HG03097 (cell line): ENCODE data around the gene FHOD3.
"Not testable (repeated sequence)": the region's sequence is repeated elsewhere in the genome, so short reads cannot be mapped to it uniquely, and the experiment has no call there.

ENCODE experiments used
- ATAC-seq: cut with Tn5 transposase; IDR thresholded peaks from one replicate; pipeline ENCODE4 v1.9.1; 2021; ENCODE audit not compliant: unreplicated experiment, low FRiP score

Gene FHOD3

GRCh38 chr18:36440614-36441013 is 143.1 kb downstream of the FHOD3 start:
- no peak for ATAC-seq

DNA sequence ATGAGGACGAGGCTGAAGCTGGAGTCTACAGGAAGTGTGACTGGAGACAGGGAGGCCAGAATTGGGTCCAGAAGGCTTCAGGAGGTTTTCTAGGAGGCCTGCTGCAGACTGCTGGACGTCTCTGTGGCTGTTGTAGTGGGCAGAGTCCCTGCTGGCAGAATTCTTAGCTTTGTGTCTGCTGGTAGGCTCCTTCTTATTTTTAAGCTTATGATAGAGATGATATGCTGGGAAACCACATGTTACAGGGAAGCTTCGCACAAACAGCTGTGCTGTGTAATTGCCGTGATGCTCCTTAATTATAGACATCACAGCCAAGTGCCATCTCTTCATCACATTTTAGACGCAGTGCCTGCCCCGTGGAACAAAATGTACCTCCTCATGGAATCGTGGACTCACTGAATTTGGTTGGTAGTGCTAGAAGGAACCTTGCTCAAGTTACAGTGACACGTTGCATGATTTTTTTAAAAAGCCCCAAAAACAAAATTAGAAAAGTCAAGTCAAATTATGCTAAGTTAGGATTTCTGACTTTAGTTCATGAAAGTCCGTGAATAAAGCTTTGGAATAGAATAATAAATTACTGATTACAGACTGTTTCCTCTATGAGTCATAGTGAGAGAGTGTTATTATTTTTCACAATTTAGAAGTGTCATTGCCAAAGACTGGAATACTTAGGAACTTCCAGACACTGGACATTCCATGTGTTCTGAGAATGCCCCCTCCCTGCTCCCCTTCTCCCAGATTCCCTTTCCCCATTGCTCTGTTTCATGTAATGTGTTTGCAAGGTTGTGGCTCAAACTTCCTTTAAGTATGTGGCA is 144.1 kb downstream of the FHOD3 start:
- ATAC-seq = no peak

- ATAC-seq = no peak
These were observed 145.2 kb downstream of the FHOD3 start for GRCh38 chr18:36442717-36443116.

- no peak for ATAC-seq
These were observed 148.5 kb downstream of the FHOD3 start for GRCh38 chr18:36446059-36446458.

DNA sequence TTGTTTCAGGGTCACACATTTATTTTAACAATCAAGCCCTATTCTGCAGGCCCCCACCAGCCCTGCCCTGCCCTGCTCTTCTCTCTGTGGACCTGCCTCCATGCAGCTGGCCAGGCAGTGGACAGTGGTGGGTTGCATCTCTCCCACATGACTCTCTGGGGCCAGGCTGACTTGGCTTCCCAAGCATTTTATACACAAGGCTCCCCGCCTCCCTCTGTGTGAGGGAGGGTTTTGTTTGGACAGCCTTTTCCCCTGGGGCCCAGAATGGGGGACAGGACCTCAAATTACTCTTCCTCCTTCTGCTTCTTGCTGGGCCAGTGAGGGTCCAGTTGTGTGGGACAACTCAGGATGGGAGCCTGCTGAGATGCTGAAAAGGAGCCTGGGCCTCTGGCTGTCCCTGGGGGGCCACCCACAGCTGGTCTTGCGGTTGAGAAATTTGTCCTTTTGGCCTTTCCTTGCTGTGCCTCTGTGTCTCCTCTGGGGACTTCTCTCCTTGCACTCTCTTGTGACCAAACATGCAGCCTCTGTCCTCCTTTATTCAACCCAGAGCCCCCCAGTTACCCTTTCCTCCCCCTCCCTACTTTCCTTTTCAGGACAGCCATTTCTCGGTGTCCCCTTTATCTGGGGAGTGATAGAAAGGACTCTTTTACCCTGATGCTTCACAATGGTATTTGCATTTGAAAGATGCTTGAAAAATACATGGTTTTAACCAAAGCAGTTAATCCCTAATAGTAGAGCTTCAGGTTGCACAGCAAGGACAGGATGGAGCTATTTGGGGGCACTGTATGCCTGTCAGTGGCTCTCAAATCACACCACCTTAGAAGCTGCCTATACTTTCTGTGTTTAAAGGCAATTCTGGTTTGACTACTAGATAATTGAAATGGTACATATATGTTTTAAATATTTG is 151.1 kb downstream of the FHOD3 start:
- ATAC-seq = no peak

GRCh38 chr18:36449451-36449850 is 151.9 kb downstream of the FHOD3 start:
- ATAC-seq = no peak

DNA sequence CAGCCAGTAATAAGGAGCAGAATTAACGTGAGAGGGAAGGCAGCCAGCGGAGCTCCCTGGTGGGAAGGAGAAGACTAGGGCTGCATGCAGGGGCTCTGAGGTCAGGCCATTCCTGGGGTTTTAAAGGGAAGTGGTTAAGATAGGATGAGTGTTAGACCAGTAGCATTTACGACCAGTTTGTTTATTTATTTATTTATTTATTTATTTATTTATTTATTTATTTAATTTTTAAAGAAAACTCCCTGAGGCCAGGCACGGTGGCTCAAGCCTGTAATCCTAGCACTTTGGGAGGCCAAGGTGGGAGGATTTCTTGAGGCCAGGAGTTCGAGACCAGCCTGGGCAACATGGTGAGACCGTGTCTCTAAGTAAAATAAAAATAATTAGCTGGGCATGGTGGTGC is 152.8 kb downstream of the FHOD3 start:
- no peak for ATAC-seq

GRCh38 chr18:36451454-36452251 is 154.1 kb downstream of the FHOD3 start:
- no peak for ATAC-seq

- ATAC-seq = no peak
These were observed 156.7 kb downstream of the FHOD3 start for GRCh38 chr18:36454245-36454644.

- ATAC-seq = no peak
These were observed 157.4 kb downstream of the FHOD3 start for GRCh38 chr18:36454848-36455458.

DNA sequence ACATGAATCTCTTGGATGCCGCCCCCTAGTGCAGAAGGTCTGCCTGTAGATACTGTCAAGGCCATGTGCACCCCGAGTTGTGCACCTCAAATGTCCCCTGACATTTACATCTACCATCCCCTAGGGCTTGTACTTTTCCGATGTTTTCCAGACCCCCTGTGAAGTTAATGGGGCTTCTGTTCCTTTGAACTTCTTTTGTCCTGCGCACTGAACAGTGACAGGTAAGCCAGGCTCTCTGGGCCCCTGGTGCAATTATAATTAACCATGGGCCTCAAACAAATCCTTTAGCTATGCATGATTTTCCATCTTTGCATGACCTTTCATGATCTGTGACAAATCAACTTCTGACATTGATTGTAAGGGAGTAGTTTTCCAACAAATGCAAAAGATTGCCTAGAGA is 158.4 kb downstream of the FHOD3 start:
- ATAC-seq = no peak

DNA sequence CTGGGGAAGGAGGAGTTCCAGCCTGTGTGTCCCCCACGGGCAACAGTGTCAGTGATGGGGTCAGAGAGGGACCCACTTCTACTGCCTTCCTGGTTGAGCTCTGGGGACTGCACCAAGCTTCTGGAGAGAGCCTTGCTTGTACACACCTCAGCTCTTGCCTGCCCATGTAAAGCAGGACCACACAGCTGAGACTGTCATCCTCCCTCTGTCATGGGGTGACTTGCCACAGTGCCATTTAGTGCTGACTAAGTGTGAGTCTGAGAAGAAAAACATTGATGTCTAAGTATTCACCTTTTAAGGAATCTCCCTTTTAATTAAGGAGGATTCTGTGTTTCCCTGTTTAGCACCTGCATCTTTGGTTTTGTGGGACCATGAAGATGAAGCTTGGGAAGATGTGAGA is 159.1 kb downstream of the FHOD3 start:
- ATAC-seq = no peak

DNA sequence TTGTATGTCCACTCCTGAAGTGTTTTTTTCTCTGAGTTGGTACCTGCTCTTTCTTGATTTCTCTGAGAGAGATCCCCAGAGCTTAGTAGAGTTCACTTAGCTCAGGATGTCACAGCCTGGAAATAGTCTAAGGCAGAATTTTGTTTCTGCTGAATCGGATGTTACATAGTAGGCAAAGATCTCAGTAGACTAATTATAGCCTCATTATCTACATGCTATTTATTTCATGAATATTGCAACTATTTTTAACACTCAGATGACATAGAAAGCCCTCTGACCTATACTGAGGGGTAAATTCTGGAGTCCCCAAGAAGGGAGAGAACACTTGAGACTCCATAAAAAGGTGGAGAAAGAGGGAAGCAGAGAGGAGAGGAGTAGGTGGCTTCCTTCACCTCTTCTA is 160.2 kb downstream of the FHOD3 start:
- no peak for ATAC-seq

DNA sequence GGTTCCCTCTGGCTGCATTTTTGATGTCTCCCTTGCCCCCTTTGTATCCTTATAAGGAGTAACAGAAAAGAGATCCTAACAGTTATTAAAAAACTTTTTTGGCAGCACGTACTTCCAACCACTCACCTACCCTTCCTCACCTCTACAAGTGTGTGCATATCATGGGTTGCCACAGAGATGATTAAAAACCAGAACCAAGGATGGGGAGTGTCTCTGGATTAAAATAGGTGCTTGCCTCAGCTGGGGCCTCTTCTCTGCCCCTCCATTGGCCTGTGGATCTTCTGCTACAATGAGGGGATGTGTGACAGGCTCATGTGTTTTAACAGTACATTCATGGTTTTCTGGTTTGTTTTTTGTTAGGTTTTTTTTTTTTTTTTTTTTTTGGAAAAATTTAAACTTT is 160.8 kb downstream of the FHOD3 start:
- ATAC-seq = no peak

DNA sequence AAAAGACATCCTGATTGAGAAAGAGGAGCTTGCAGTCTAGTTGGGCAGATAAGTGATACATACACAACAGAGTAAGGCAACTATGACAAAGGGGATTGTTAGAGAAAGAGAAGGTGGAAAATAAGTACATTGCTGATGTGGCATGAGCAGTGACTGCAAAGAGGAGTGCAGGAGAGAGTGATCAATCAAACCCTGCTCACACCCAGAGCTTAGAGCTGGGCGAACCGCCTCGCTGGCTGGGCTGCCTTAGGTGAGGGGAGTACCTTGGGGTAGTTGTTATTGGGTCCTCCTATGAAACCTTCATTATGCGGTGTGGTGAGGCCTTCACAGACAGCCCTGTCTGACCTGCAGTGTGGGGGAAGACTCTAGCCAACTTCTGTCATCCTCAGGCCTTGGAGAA is 161.7 kb downstream of the FHOD3 start:
- no peak for ATAC-seq

GRCh38 chr18:36459786-36460185 is 162.3 kb downstream of the FHOD3 start:
- no peak for ATAC-seq

GRCh38 chr18:36460324-36460850 is 162.9 kb downstream of the FHOD3 start:
- ATAC-seq = no peak

GRCh38 chr18:36460854-36461253 is 163.3 kb downstream of the FHOD3 start:
- no peak for ATAC-seq

DNA sequence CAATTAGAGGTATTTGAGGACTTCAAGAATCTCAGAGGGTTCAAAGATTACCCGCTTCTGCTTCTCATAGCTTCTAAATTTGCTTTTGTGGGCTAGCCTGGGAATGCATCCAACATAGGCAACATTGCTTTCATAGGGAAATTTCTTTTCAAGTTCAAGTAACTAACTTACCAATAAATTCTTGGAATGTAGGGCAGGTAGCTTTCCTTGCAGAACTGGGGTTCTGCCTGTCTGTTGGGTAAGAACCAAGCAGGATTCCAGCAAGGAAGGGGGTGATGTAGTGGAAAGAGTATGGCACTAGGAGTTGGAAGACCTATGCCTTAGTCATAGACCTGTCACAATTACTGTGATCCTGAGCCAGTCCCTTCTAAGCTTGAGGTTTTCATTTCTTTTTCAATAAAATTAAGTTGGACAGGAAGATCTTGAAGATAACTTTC is 164.1 kb downstream of the FHOD3 start:
- ATAC-seq = no peak

- ATAC-seq = not testable (repeated sequence)
These were observed 166.0 kb downstream of the FHOD3 start for GRCh38 chr18:36463516-36463915.
